AG08396 (cell line): Measurements from ENCODE around the gene SMG9.

Source experiments
- DNase-seq: peaks from one replicate; pipeline ENCODE4 v3.0.0; 2012; ENCODE audit warnings: low spot score, mixed read lengths

Gene SMG9

GRCh38 chr19:43755256-43755801 is 567 bp upstream of the SMG9 start:
- DNase-seq, result peak; percentile 79

GRCh38 chr19:43754253-43754502 is 584 bp downstream of the SMG9 start:
- no peak for DNase-seq

GRCh38 chr19:43752287-43752875 is 2.4 kb downstream of the SMG9 start:
- DNase-seq, result no peak

GRCh38 chr19:43751466-43752220 is 3.1 kb downstream of the SMG9 start:
- no peak for DNase-seq

- no peak for DNase-seq
Measured at GRCh38 chr19:43749898-43750297, 4.9 kb downstream of the SMG9 start.

GRCh38 chr19:43749152-43749551 is 5.6 kb downstream of the SMG9 start:
- no peak for DNase-seq

GRCh38 chr19:43748685-43749084 is 6.1 kb downstream of the SMG9 start:
- no peak for DNase-seq

GRCh38 chr19:43748205-43748594 is 6.6 kb downstream of the SMG9 start:
- DNase-seq, result no peak

GRCh38 chr19:43747557-43748204 is 7.1 kb downstream of the SMG9 start:
- no peak for DNase-seq

GRCh38 chr19:43743059-43743458 is 11.7 kb downstream of the SMG9 start:
- DNase-seq, result peak; percentile 30

GRCh38 chr19:43741075-43741825 is 13.5 kb downstream of the SMG9 start:
- DNase-seq, result no peak

- no peak for DNase-seq
Measured at GRCh38 chr19:43739439-43740235, 15.1 kb downstream of the SMG9 start.

GRCh38 chr19:43738780-43739211 is 16.0 kb downstream of the SMG9 start:
- DNase-seq, result no peak

GRCh38 chr19:43735957-43736356 is 18.8 kb downstream of the SMG9 start:
- peak; percentile 78 for DNase-seq

- no peak for DNase-seq
Measured at GRCh38 chr19:43735013-43735412, 19.7 kb downstream of the SMG9 start.

GRCh38 chr19:43731846-43732245 is 22.9 kb downstream of the SMG9 start:
- DNase-seq, result no peak

GRCh38 chr19:43731346-43731745 is 23.4 kb downstream of the SMG9 start:
- DNase-seq, result no peak

GRCh38 chr19:43729919-43730318 is 24.8 kb downstream of the SMG9 start:
- DNase-seq, result no peak

GRCh38 chr19:43727593-43727853 is 27.2 kb downstream of the SMG9 start:
- no peak for DNase-seq

GRCh38 chr19:43726736-43727592 is 27.8 kb downstream of the SMG9 start:
- DNase-seq, result peak; percentile 39

GRCh38 chr19:43725468-43725867 is 29.3 kb downstream of the SMG9 start:
- DNase-seq, result no peak
